Liver (tissue), 9 donors: ENCODE measurements around the gene CREB3L2. TPM values are rescaled to one million over a fixed set of nuclear protein-coding genes. Genes with fewer than 3 reads are reported as not detected.
"Not testable (repeated sequence)": the region's sequence is repeated elsewhere in the genome, so short reads cannot be mapped to it uniquely, and the experiment has no call there.

ENCODE experiments used
- DNase-seq: peaks from one replicate; pipeline ENCODE4 v3.0.0-alpha.2; 2017; ENCODE audit warnings: low spot score
- H3K27ac ChIP-seq, 2 donors: one replicate each; pipeline ENCODE4 v1.7.0; 2013; ENCODE audit warnings: inconsistent platforms in 2 of 2, low read length in 2 of 2, control low read depth in 1 of 2, low read depth in 1 of 2, mild to moderate bottlenecking in 1 of 2
- H3K27me3 ChIP-seq, 4 donors: one replicate each; pipeline versions ENCODE4 v1.6.1 to v1.7.0; 2013; ENCODE audit warnings: low read length in 3 of 4, inconsistent platforms in 1 of 4, mild to moderate bottlenecking in 1 of 4, moderate library complexity in 1 of 4; ENCODE audit not compliant: control insufficient read depth in 4 of 4, insufficient read depth in 4 of 4
- H3K36me3 ChIP-seq, 4 donors: one replicate each; pipeline versions ENCODE4 v1.6.1 to v1.7.0; 2013; ENCODE audit warnings: low read length in 3 of 4, mild to moderate bottlenecking in 3 of 4, low read depth in 1 of 4, moderate library complexity in 1 of 4; ENCODE audit not compliant: control insufficient read depth in 4 of 4, insufficient read depth in 3 of 4
- H3K4me1 ChIP-seq, 4 donors: one replicate each; pipeline versions ENCODE4 v1.6.1 to v1.7.0; 2013; ENCODE audit warnings: low read length in 3 of 4, mild to moderate bottlenecking in 3 of 4, moderate library complexity in 1 of 4; ENCODE audit not compliant: control insufficient read depth in 4 of 4, insufficient read depth in 4 of 4
- H3K4me3 ChIP-seq, 3 donors: one replicate each; pipeline versions ENCODE4 v1.6.1 to v1.7.0; 2013; ENCODE audit warnings: low read length in 3 of 3, control low read depth in 1 of 3, low read depth in 1 of 3, mild to moderate bottlenecking in 1 of 3
- H3K9ac ChIP-seq, 2 donors: one replicate each; pipeline ENCODE4 v1.7.0; 2013; ENCODE audit warnings: low read length in 2 of 2, mild to moderate bottlenecking in 2 of 2, moderate library complexity in 2 of 2, control low read depth in 1 of 2, low read depth in 1 of 2
- H3K9me3 ChIP-seq, 4 donors: one replicate each; pipeline versions ENCODE4 v1.6.1 to v1.7.0; 2013; ENCODE audit warnings: low read length in 3 of 4; ENCODE audit not compliant: control insufficient read depth in 4 of 4
- FOXA1 ChIP-seq: IDR thresholded peaks from 2 replicates; pipeline ENCODE4 v1.6.1; 2016; ENCODE audit warnings: antibody characterized with exemption
- FOXA2 ChIP-seq: IDR thresholded peaks from 2 replicates; pipeline ENCODE4 v1.6.1; 2016; ENCODE audit warnings: antibody characterized with exemption
- GABPA ChIP-seq, 2 donors: IDR thresholded peaks in 1 of 2; conservative IDR thresholded peaks in 1 of 2; 2 replicates each; pipeline ENCODE4 v1.6.1; 2016; ENCODE audit warnings: antibody characterized with exemption in 2 of 2, mild to moderate bottlenecking in 1 of 2, moderate library complexity in 1 of 2
- JUND ChIP-seq, 2 donors: IDR thresholded peaks; 2 replicates each; pipeline ENCODE4 v1.6.1; 2016; ENCODE audit warnings: antibody characterized with exemption in 2 of 2
- RAD21 ChIP-seq, 2 donors: IDR thresholded peaks; 2 replicates each; pipeline ENCODE4 v1.6.1; 2016; ENCODE audit warnings: antibody characterized with exemption in 2 of 2, mild to moderate bottlenecking in 2 of 2
- SP1 ChIP-seq: IDR thresholded peaks from 2 replicates; pipeline ENCODE4 v1.6.1; 2018; ENCODE audit warnings: antibody characterized with exemption, mild to moderate bottlenecking
- TAF1 ChIP-seq: conservative IDR thresholded peaks from 2 replicates; pipeline ENCODE4 v1.6.1; 2016; ENCODE audit warnings: antibody characterized with exemption, mild to moderate bottlenecking
- YY1 ChIP-seq: IDR thresholded peaks from 2 replicates; pipeline ENCODE4 v1.6.1; 2016; ENCODE audit warnings: antibody characterized with exemption, mild to moderate bottlenecking
- WGBS: extraction: QIAGEN DNeasy Blood & Tissue Kit; methylation state at CpG from one replicate; pipeline ENCODE4 v1.1.7; 2013; 5-methylcytosine and 5-hydroxymethylcytosine counted together
- polyA plus RNA-seq, 2 donors: library from polyadenylated mRNA; stranded (reverse) in 1 of 2; unstranded in 1 of 2; fragments of 200-250 nt in 1 of 2; fragments of >200 nt in 1 of 2; fragmentation: Nextera tagmentation in 1 of 2; extraction: Ambion mirVana in 1 of 2; gene quantifications; one replicate each; pipeline versions ENCODE4 v1.2.1 to v1.2.3, GENCODE V29; 2013 to 2015
- total RNA-seq, 2 donors: library from RNA; depleted of rRNA; stranded (reverse); fragments of >200 nt; gene quantifications; one replicate each; pipeline ENCODE4 v1.2.3, GENCODE V29; 2014
- TF ChIP-seq, protein P1 (sequence below): IDR thresholded peaks from 2 replicates; pipeline ENCODE4 v1.6.1; 2016; ENCODE audit warnings: antibody characterized with exemption
- TF ChIP-seq, protein P2 (sequence below): IDR thresholded peaks from 2 replicates; pipeline ENCODE4 v1.6.1; 2016; ENCODE audit warnings: antibody characterized with exemption
- TF ChIP-seq, protein P3 (sequence below): fragments of 150-350 bp; IDR thresholded peaks from 2 replicates; pipeline ENCODE4 v1.5.1; 2017; ENCODE audit warnings: improper control_type of control experiment, low read depth, low read length; ENCODE audit not compliant: missing input control
- TF ChIP-seq, protein P4 (sequence below): IDR thresholded peaks from 2 replicates; pipeline ENCODE4 v1.6.1; 2016; ENCODE audit warnings: antibody characterized with exemption, mild to moderate bottlenecking
- donor health status: healthy.
- donor health status: healthy.
- donor health status: healthy.
- donor health status: healthy.
- donor health status: healthy.

The CREB3L2 gene
- total and polyA plus RNA-seq, 4 donors: 6.7 to 16.6 (median 9.9) TPM

DNA sequence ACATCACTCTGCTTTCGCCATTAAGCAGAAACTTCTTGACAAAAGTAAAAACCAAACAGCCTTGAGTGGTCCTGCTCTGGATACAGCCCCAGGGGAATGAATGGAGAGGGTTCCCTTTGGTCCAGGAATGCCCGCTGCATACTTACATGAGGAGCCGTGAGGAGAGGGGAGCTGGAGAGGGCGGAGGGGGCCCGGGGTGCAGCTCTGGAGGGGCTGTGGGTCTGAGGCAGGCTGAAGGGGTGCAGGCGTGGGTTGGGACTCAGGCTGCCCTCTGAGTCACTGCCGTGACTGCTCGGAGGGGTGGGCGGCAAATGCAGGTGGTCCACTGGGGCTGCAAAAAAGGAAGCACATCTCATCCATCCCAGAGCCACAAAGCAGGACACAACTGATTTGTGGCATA lies 93.8 kb downstream of the CREB3L2 start:
- peaks cover 6 to 61% (median 47%) of the 10 kb centered on the region in 4 donors for H3K36me3 ChIP-seq
- peaks cover 0 to 3% (median 0%) of the 10 kb centered on the region in 4 donors for H3K4me1 ChIP-seq

DNA sequence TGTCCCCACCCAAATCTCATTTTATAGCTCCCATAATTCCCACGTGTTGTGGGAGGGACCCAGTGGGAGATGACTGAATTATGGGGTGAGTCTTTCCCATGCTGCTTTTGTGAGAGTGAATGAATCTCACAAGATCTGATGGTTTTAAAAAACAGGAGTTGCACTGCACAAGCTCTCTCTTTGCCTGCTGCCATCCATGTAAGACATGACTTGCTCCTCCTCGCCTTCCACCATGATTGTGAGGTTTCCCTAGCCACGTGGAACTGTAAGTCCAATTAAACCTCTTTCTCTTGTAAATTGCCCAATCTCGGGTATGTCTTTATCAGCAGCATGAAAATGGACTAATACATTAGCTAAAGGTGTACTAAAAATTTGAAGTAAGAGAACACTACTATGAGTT lies 95.2 kb downstream of the CREB3L2 start:
- WGBS: 95% methylated on average over 4 of the region's 4 CpGs

More for the DNA sequence above, 93.8 kb downstream of the CREB3L2 start:
- Histone ChIP-seq H3K9me3 (no peaks in the 10 kb centered on the region), H3K9ac (no peak overlapping the region), H3K4me3 (no peak overlapping the region), H3K27ac (no peak overlapping the region), H3K27me3 (no peaks in the 10 kb centered on the region)
- DNase-seq: no peak
- 98% methylated on average over 9 of the region's 9 CpGs for WGBS
- TF ChIP-seq TAF1: no peak
- TF ChIP-seq, protein P1, sequence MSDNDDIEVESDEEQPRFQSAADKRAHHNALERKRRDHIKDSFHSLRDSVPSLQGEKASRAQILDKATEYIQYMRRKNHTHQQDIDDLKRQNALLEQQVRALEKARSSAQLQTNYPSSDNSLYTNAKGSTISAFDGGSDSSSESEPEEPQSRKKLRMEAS: no peak
- TF ChIP-seq, protein P2, sequence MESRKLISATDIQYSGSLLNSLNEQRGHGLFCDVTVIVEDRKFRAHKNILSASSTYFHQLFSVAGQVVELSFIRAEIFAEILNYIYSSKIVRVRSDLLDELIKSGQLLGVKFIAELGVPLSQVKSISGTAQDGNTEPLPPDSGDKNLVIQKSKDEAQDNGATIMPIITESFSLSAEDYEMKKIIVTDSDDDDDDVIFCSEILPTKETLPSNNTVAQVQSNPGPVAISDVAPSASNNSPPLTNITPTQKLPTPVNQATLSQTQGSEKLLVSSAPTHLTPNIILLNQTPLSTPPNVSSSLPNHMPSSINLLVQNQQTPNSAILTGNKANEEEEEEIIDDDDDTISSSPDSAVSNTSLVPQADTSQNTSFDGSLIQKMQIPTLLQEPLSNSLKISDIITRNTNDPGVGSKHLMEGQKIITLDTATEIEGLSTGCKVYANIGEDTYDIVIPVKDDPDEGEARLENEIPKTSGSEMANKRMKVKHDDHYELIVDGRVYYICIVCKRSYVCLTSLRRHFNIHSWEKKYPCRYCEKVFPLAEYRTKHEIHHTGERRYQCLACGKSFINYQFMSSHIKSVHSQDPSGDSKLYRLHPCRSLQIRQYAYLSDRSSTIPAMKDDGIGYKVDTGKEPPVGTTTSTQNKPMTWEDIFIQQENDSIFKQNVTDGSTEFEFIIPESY: no peak
- TF ChIP-seq RAD21 (IDR thresholded peaks at IDR 0.05): no peak
- TF ChIP-seq, protein P3, sequence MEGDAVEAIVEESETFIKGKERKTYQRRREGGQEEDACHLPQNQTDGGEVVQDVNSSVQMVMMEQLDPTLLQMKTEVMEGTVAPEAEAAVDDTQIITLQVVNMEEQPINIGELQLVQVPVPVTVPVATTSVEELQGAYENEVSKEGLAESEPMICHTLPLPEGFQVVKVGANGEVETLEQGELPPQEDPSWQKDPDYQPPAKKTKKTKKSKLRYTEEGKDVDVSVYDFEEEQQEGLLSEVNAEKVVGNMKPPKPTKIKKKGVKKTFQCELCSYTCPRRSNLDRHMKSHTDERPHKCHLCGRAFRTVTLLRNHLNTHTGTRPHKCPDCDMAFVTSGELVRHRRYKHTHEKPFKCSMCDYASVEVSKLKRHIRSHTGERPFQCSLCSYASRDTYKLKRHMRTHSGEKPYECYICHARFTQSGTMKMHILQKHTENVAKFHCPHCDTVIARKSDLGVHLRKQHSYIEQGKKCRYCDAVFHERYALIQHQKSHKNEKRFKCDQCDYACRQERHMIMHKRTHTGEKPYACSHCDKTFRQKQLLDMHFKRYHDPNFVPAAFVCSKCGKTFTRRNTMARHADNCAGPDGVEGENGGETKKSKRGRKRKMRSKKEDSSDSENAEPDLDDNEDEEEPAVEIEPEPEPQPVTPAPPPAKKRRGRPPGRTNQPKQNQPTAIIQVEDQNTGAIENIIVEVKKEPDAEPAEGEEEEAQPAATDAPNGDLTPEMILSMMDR: no peak
- no peak for TF ChIP-seq GABPA (IDR thresholded peaks at IDR 0.05 in 1 of 2, conservative IDR thresholded peaks at IDR 0.05 in 1 of 2)
- TF ChIP-seq FOXA2: no peak
- TF ChIP-seq SP1: no peak
- TF ChIP-seq FOXA1: no peak
- TF ChIP-seq, protein P4, sequence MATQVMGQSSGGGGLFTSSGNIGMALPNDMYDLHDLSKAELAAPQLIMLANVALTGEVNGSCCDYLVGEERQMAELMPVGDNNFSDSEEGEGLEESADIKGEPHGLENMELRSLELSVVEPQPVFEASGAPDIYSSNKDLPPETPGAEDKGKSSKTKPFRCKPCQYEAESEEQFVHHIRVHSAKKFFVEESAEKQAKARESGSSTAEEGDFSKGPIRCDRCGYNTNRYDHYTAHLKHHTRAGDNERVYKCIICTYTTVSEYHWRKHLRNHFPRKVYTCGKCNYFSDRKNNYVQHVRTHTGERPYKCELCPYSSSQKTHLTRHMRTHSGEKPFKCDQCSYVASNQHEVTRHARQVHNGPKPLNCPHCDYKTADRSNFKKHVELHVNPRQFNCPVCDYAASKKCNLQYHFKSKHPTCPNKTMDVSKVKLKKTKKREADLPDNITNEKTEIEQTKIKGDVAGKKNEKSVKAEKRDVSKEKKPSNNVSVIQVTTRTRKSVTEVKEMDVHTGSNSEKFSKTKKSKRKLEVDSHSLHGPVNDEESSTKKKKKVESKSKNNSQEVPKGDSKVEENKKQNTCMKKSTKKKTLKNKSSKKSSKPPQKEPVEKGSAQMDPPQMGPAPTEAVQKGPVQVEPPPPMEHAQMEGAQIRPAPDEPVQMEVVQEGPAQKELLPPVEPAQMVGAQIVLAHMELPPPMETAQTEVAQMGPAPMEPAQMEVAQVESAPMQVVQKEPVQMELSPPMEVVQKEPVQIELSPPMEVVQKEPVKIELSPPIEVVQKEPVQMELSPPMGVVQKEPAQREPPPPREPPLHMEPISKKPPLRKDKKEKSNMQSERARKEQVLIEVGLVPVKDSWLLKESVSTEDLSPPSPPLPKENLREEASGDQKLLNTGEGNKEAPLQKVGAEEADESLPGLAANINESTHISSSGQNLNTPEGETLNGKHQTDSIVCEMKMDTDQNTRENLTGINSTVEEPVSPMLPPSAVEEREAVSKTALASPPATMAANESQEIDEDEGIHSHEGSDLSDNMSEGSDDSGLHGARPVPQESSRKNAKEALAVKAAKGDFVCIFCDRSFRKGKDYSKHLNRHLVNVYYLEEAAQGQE: no peak
- TF ChIP-seq JUND (IDR thresholded peaks at IDR 0.05): no peak
- TF ChIP-seq YY1: no peak

More for the DNA sequence above, 95.2 kb downstream of the CREB3L2 start:
- not testable (repeated sequence) for H3K4me1 ChIP-seq, H3K4me3 ChIP-seq, H3K9me3 ChIP-seq, DNase-seq, H3K9ac ChIP-seq, H3K27ac ChIP-seq, H3K27me3 ChIP-seq
- H3K36me3 ChIP-seq: peaks cover 8 to 60% (median 38%) of the 10 kb centered on the region in 4 donors
